GM12878 (cell line): ENCODE data around the gene FGFR4. TPM values are rescaled to one million over a fixed set of nuclear protein-coding genes. Genes with fewer than 3 reads are reported as not detected.

ENCODE experiments used
- ATAC-seq: fragments of 200-7000 bp; cut with Tn5 transposase; 3 replicates; pipeline ENCODE4 v1.9.1; 2020; ENCODE audit warnings: mild to moderate bottlenecking, moderate library complexity
- BruUV-seq: library from RNA; stranded (reverse); fragments of 400-500 nt; replicated peaks from 2 replicates; lab custom pipeline; 2021; lab: Mats Ljungman, UMichigan
- CTCF ChIA-PET: fragments of 300-600 bp; sonication (Branson Sonifier 250); formaldehyde crosslinking; extraction: SDS; loops from one replicate; lab custom pipeline; 2021; ENCODE audit warnings: inconsistent platforms; lab: Yijun Ruan, JAX
- POLR2A ChIA-PET: fragments of 350-600 bp; formaldehyde crosslinking; extraction: SDS; loops from one replicate; lab custom pipeline; 2021; ENCODE audit warnings: inconsistent platforms; lab: Charles Lee
- RAD21 ChIA-PET: fragments of 300-600 bp; sonication (Branson Sonifier 250); formaldehyde crosslinking; loops from one replicate; lab custom pipeline; 2023; ENCODE audit warnings: antibody characterized with exemption; ENCODE audit not compliant: unreplicated experiment; lab: Charles Lee
- SMC1A ChIA-PET: fragments of 300-600 bp; sonication (Branson Sonifier 250); formaldehyde crosslinking; loops from one replicate; lab custom pipeline; 2023; ENCODE audit not compliant: unreplicated experiment, uncharacterized antibody; lab: Charles Lee
- DNase-seq: peaks from one replicate; pipeline ENCODE4 v3.0.0-alpha.2; 2011; ENCODE audit warnings: low read depth, low spot score
- FAIRE-seq: peaks from 3 replicates; lab custom pipeline; 2011; peaks lifted over from hg19 to GRCh38; lab: Jason Lieb, UNC
- H2AFZ ChIP-seq: 2 replicates; pipeline ENCODE4 v1.6.0; 2011; ENCODE audit warnings: low read depth, low read length, control low read depth; ENCODE audit not compliant: control insufficient read depth
- H3K27ac ChIP-seq: 2 replicates; pipeline ENCODE4 v1.5.1; 2011; ENCODE audit warnings: control low read depth; ENCODE audit not compliant: control insufficient read depth, insufficient read depth
- H3K27me3 ChIP-seq, 2 experiments: replicated peaks in 1 of 2; 2 replicates each; pipeline versions ENCODE4 v1.6.0 to v1.6.1; 2011; ENCODE audit warnings: low read length in 1 of 2; ENCODE audit not compliant: control insufficient read depth in 2 of 2, insufficient read depth in 2 of 2
- H3K36me3 ChIP-seq, 2 experiments: 2 replicates each; pipeline ENCODE4 v1.5.1; 2011; ENCODE audit warnings: low read length in 1 of 2; ENCODE audit not compliant: control insufficient read depth in 2 of 2, insufficient read depth in 2 of 2
- H3K4me1 ChIP-seq: 2 replicates; pipeline ENCODE4 v1.6.1; 2011; ENCODE audit warnings: mild to moderate bottlenecking, low read length, moderate library complexity, mixed read lengths; ENCODE audit not compliant: control insufficient read depth, insufficient read depth
- H3K4me2 ChIP-seq: 2 replicates; pipeline ENCODE4 v1.6.0; 2011; ENCODE audit warnings: control low read depth; ENCODE audit not compliant: control insufficient read depth, insufficient read depth
- H3K4me3 ChIP-seq: fragments of 200-600 bp; sonication (generic); 2 replicates; pipeline ENCODE4 v1.5.1; 2016
- H3K79me2 ChIP-seq: 2 replicates; pipeline ENCODE4 v1.6.0; 2011; ENCODE audit warnings: low read length; ENCODE audit not compliant: control insufficient read depth, insufficient read depth
- H3K9ac ChIP-seq: 2 replicates; pipeline ENCODE4 v1.8.0; 2011; ENCODE audit warnings: low read length, control low read depth, mixed read lengths; ENCODE audit not compliant: control insufficient read depth, insufficient read depth
- H3K9me3 ChIP-seq: replicated peaks from 3 replicates; pipeline ENCODE4 v1.5.1; 2011; ENCODE audit warnings: mild to moderate bottlenecking, low read length; ENCODE audit not compliant: control insufficient read depth, insufficient read depth
- H4K20me1 ChIP-seq: 2 replicates; pipeline ENCODE4 v1.6.0; 2011; ENCODE audit not compliant: control insufficient read depth, insufficient read depth
- BCL11A ChIP-seq: IDR thresholded peaks from 2 replicates; pipeline ENCODE4 v1.6.1; 2011; ENCODE audit warnings: low read depth, low read length
- BHLHE40 ChIP-seq, 2 experiments: fragments of 450-650 bp in 1 of 2; IDR thresholded peaks; 2 replicates each; pipeline ENCODE4 v1.6.1; 2011 to 2017; ENCODE audit warnings: low read depth in 2 of 2, borderline replicate concordance in 1 of 2, improper control_type of control experiment in 1 of 2, low read length in 1 of 2, mild to moderate bottlenecking in 1 of 2
- LARP7 ChIP-seq: fragments of 450-650 bp; IDR thresholded peaks from 2 replicates; pipeline ENCODE4 v1.6.1; 2017; ENCODE audit warnings: mild to moderate bottlenecking
- MEF2A ChIP-seq: IDR thresholded peaks from 2 replicates; pipeline ENCODE4 v1.6.1; 2011; ENCODE audit warnings: low read depth, mild to moderate bottlenecking, low read length, moderate library complexity; ENCODE audit not compliant: insufficient read depth
- MTA2 ChIP-seq: fragments of 450-650 bp; IDR thresholded peaks from 2 replicates; pipeline ENCODE4 v1.6.1; 2016; ENCODE audit warnings: low read depth, mild to moderate bottlenecking, moderate library complexity
- POU2F2 ChIP-seq: IDR thresholded peaks from 3 replicates; pipeline ENCODE4 v1.6.1; 2011; ENCODE audit warnings: low read depth, mild to moderate bottlenecking, low read length, borderline replicate concordance
- RELA ChIP-seq: fragments of 450-650 bp; IDR thresholded peaks from 2 replicates; pipeline ENCODE4 v1.8.0; 2014; ENCODE audit warnings: borderline replicate concordance; ENCODE audit not compliant: partially characterized antibody
- REST ChIP-seq: IDR thresholded peaks from 2 replicates; pipeline ENCODE4 v1.6.1; 2012; ENCODE audit warnings: mild to moderate bottlenecking, low read depth, low read length
- SUPT20H ChIP-seq: IDR thresholded peaks from 2 replicates; pipeline ENCODE4 v1.6.1; 2011; ENCODE audit warnings: low read depth, mild to moderate bottlenecking, low read length, moderate library complexity, borderline replicate concordance; ENCODE audit not compliant: control insufficient read depth
- WRNIP1 ChIP-seq: IDR thresholded peaks from 2 replicates; pipeline ENCODE4 v1.6.1; 2011; ENCODE audit warnings: low read depth, low read length, improper control_type of control experiment, borderline replicate concordance
- ZBED1 ChIP-seq: IDR thresholded peaks from 2 replicates; pipeline ENCODE4 v1.6.1; 2016; ENCODE audit warnings: borderline replicate concordance
- ZBTB11 ChIP-seq: fragments of 450-650 bp; formaldehyde crosslinking; IDR thresholded peaks from 2 replicates; pipeline ENCODE4 v1.5.0; 2022; ENCODE audit warnings: mild to moderate bottlenecking, missing genetic modification characterization
- ZNF687 ChIP-seq: fragments of 450-650 bp; IDR thresholded peaks from 2 replicates; pipeline ENCODE4 v1.6.1; 2017; ENCODE audit warnings: mild to moderate bottlenecking, moderate library complexity
- WGBS: methylation state at CpG from one replicate; pipeline ENCODE4 v1.1.6; 2016; ENCODE audit warnings: low lambda C conversion rate; ENCODE audit not compliant: insufficient replicate concordance, insufficient coverage; ENCODE audit errors: missing lambda C conversion rate; 5-methylcytosine and 5-hydroxymethylcytosine counted together
- in situ Hi-C: fragments of 300-500 bp; cut with MboI; formaldehyde crosslinking; loops from 9 replicates; pipeline ENCODE4 v1.14.3; 2018; ENCODE audit warnings: mixed read lengths
- intact Hi-C: fragments of 100-400 bp; cut with micrococcal nuclease; formaldehyde crosslinking; loops from one replicate; pipeline ENCODE4 v1.14.2; 2022; ENCODE audit not compliant: unreplicated experiment
- polyA plus RNA-seq, 11 experiments: library from polyadenylated mRNA; depleted of rRNA in 4 of 11; unstranded in 6 of 11; stranded (reverse) in 5 of 11; fragments of >200 nt; fragmentation: Nextera tagmentation in 4 of 11; fragmentation: Illumina TruSeq in 1 of 11; extraction: Ambion mirVana in 4 of 11; extraction: Trizol in 1 of 11; gene quantifications; 1 replicate in 1 of 11; 2 replicates in 10 of 11; pipeline versions ENCODE4 v1.2.1 to v1.2.3, GENCODE V29; 2011 to 2016; ENCODE audit warnings: inconsistent platforms in 2 of 11, missing spikeins in 2 of 11, low read depth in 1 of 11
- total RNA-seq, 4 experiments: library from RNA; depleted of rRNA in 3 of 4; stranded (reverse); fragments of >200 nt in 3 of 4; fragmentation: Illumina TruSeq in 1 of 4; extraction: Trizol in 1 of 4; gene quantifications; 2 replicates each; pipeline versions ENCODE4 v1.2.1 to v1.2.3, GENCODE V29; 2013 to 2021

Gene FGFR4
- total and polyA plus RNA-seq, 10 of the 15 experiments (the other 5 are each of a cell fraction or from before 2014, with no cell fraction given): 0.17 to 0.77 (median 0.28) TPM; not detected in 5

- Histone ChIP-seq H3K36me3 (no peaks in the 10 kb centered on the region), H3K4me2 (no peak overlapping the region), H3K27me3 (peaks cover 0 to 4% of the 10 kb centered on the region in 2 experiments; a peak in 3 of 4 replicates), H3K4me1 (0 out of 2 replicates have a peak, but pooled peaks cover 2% of the 10 kb centered on the region), H3K79me2 (no peaks in the 10 kb centered on the region), H3K4me3 (no peak overlapping the region), H3K27ac (no peak overlapping the region), H2AFZ (no peak overlapping the region), H4K20me1 (no peaks in the 10 kb centered on the region), H3K9me3 (no peaks in the 10 kb centered on the region), H3K9ac (no peak overlapping the region)
- POLR2A ChIA-PET: no interaction called here
- no peak for ATAC-seq
- RAD21 ChIA-PET: no interaction called here
- TF ChIP-seq RELA: no peak
- TF ChIP-seq MTA2: no peak
- no peak for TF ChIP-seq ZBED1
- TF ChIP-seq BCL11A: no peak
- TF ChIP-seq MEF2A: no peak
- TF ChIP-seq WRNIP1: no peak
- TF ChIP-seq REST: no peak
- no peak for TF ChIP-seq ZNF687
- no peak for TF ChIP-seq BHLHE40 (IDR thresholded peaks at IDR 0.05; ENCODE audit: borderline replicate concordance in 1 of 2, low read depth in 2 of 2, low read length in 1 of 2)
- TF ChIP-seq ZBTB11 (CRISPR knock-in tag): no peak
- TF ChIP-seq SUPT20H: no peak
- no peak for TF ChIP-seq LARP7
- TF ChIP-seq POU2F2: no peak
- in situ Hi-C loops (no loop called here), intact Hi-C loops (no loop called here)
- CTCF ChIA-PET: no interaction called here
- WGBS: 13% methylated on average over 3 of the region's 3 CpGs
- SMC1A ChIA-PET: no interaction called here
- no peak for DNase-seq
- BruUV-seq: no TSS peak
- no peak for FAIRE-seq
Observed at GRCh38 chr5:177091232-177091631, 4.5 kb downstream of the FGFR4 start.
